CD4-positive, alpha-beta T cell (primary cell): ENCODE results near the gene ISCA2. TPM values are rescaled to one million over a fixed set of nuclear protein-coding genes. Genes with fewer than 3 reads are reported as not detected.

Source experiments
- ATAC-seq: fragments of 200-7000 bp; cut with Tn5 transposase; one replicate; pipeline ENCODE4 v1.10.0; 2022; ENCODE audit warnings: mild to moderate bottlenecking; ENCODE audit not compliant: poor library complexity
- CTCF ChIA-PET: fragments of 350-600 bp; sonication (Branson Sonifier 250); formaldehyde crosslinking; loops from one replicate; lab custom pipeline; 2021; ENCODE audit warnings: antibody characterized with exemption, inconsistent platforms; lab: Charles Lee
- POLR2A ChIA-PET: fragments of 350-600 bp; sonication (Branson Sonifier 250); formaldehyde crosslinking; loops from one replicate; lab custom pipeline; 2021; ENCODE audit warnings: antibody characterized with exemption, inconsistent platforms; lab: Charles Lee
- DNase-seq, 14 experiments: peaks; one replicate each; pipeline ENCODE4 v3.0.0-alpha.2; 2013 to 2020; ENCODE audit warnings: mixed read lengths in 2 of 14
- H3K27ac ChIP-seq, 2 donors: one replicate each; pipeline versions ENCODE4 v1.5.1 to v1.7.0; 2013; ENCODE audit warnings: low read length in 2 of 2, low read depth in 1 of 2, mild to moderate bottlenecking in 1 of 2
- H3K27me3 ChIP-seq, 2 experiments: 1 replicate in 1 of 2; 2 replicates in 1 of 2; pipeline versions ENCODE4 v1.6.1 to v1.7.0; 2013; ENCODE audit warnings: low read length in 2 of 2, control low read depth in 1 of 2, mild to moderate bottlenecking in 1 of 2, moderate library complexity in 1 of 2; ENCODE audit not compliant: insufficient read depth in 2 of 2, control insufficient read depth in 1 of 2
- H3K36me3 ChIP-seq: one replicate; pipeline ENCODE4 v1.6.1; 2013; ENCODE audit warnings: low read length, control low read depth; ENCODE audit not compliant: insufficient read depth
- H3K4me1 ChIP-seq: one replicate; pipeline ENCODE4 v1.6.1; 2013; ENCODE audit warnings: low read length, control low read depth; ENCODE audit not compliant: insufficient read depth
- H3K4me3 ChIP-seq: one replicate; pipeline ENCODE4 v1.5.1; 2013; ENCODE audit warnings: mild to moderate bottlenecking, low read length, moderate library complexity
- H3K9me3 ChIP-seq, 2 experiments: 1 replicate in 1 of 2; 2 replicates in 1 of 2; pipeline versions ENCODE4 v1.6.1 to v1.7.0; 2013; ENCODE audit warnings: low read length in 2 of 2, mild to moderate bottlenecking in 2 of 2, control low read depth in 1 of 2, moderate library complexity in 1 of 2; ENCODE audit not compliant: control insufficient read depth in 1 of 2, insufficient read depth in 1 of 2
- H3K27ac Mint-ChIP-seq: one replicate; pipeline ENCODE4 v1.8.0; 2020; ENCODE audit warnings: mixed read lengths
- H3K27me3 Mint-ChIP-seq: one replicate; pipeline ENCODE4 v1.8.0; 2021; ENCODE audit warnings: mixed read lengths
- H3K36me3 Mint-ChIP-seq: one replicate; pipeline ENCODE4 v1.8.0; 2021; ENCODE audit warnings: low read depth, mixed read lengths
- H3K4me1 Mint-ChIP-seq: one replicate; pipeline ENCODE4 v1.8.0; 2021; ENCODE audit warnings: low read depth, mixed read lengths
- H3K4me3 Mint-ChIP-seq: one replicate; pipeline ENCODE4 v1.8.0; 2020; ENCODE audit warnings: mild to moderate bottlenecking, mixed read lengths
- H3K9me3 Mint-ChIP-seq: one replicate; pipeline ENCODE4 v1.8.0; 2020; ENCODE audit warnings: mixed read lengths
- CTCF ChIP-seq: fragments of 200-600 bp; IDR thresholded peaks from one replicate; pipeline ENCODE4 v1.8.0; 2022; ENCODE audit warnings: antibody characterized with exemption, mild to moderate bottlenecking
- intact Hi-C, 2 experiments: fragments of 100-400 bp; cut with DNase I in 1 of 2; cut with micrococcal nuclease in 1 of 2; formaldehyde crosslinking; loops; one replicate each; pipeline versions ENCODE4 v1.15.1 to v1.9.0; 2023 to 2025; cut with DNase I, micrococcal nuclease
- total RNA-seq, 174 experiments: library from RNA in 2 of 174; stranded (reverse) in 2 of 174; gene quantifications; one replicate each; pipeline ENCODE4 v1.2.3 and lab custom pipeline; 2021 to 2026

Gene ISCA2
- total RNA-seq, 2 experiments from 2014 or later: 22.5 to 23.7 TPM

GRCh38 chr14:74469548-74470518 is 23.7 kb upstream of the ISCA2 start:
- DNase-seq: no peak
- intact Hi-C loops: no loop called here
- Mint-ChIP-seq H3K4me3 (no peak overlapping the region), H3K27ac (no peak overlapping the region), H3K9me3 (no peaks in the 10 kb centered on the region), H3K4me1 (no peaks in the 10 kb centered on the region), H3K27me3 (no peaks in the 10 kb centered on the region), H3K36me3 (peaks cover 14% of the 10 kb centered on the region)
- Histone ChIP-seq H3K27me3 (no peaks in the 10 kb centered on the region), H3K9me3 (no peaks in the 10 kb centered on the region), H3K4me3 (no peak overlapping the region), H3K4me1 (no peaks in the 10 kb centered on the region), H3K36me3 (peaks cover 3% of the 10 kb centered on the region), H3K27ac (no peak overlapping the region)
- no peak for ATAC-seq
- ChIA-PET POLR2A (no interaction called here), CTCF (no interaction called here)
- TF ChIP-seq CTCF: no peak

GRCh38 chr14:74472601-74473000 is 21.0 kb upstream of the ISCA2 start:
- Histone ChIP-seq H3K4me1 (no peaks in the 10 kb centered on the region), H3K36me3 (peaks cover 3% of the 10 kb centered on the region), H3K9me3 (no peaks in the 10 kb centered on the region), H3K27me3 (no peaks in the 10 kb centered on the region), H3K4me3 (no peak overlapping the region), H3K27ac (no peak overlapping the region)
- ChIA-PET CTCF (no interaction called here), POLR2A (no interaction called here)
- Mint-ChIP-seq H3K27ac (no peak overlapping the region), H3K4me1 (no peaks in the 10 kb centered on the region), H3K36me3 (peaks cover 18% of the 10 kb centered on the region), H3K4me3 (no peak overlapping the region), H3K9me3 (no peaks in the 10 kb centered on the region), H3K27me3 (no peaks in the 10 kb centered on the region)
- intact Hi-C loops: no loop called here
- ATAC-seq (no peak), DNase-seq (no peak)
- TF ChIP-seq CTCF: no peak

GRCh38 chr14:74474376-74474775 is 19.2 kb upstream of the ISCA2 start:
- H3K36me3 Mint-ChIP-seq: peaks cover 26% of the 10 kb centered on the region
- H3K4me1 Mint-ChIP-seq: no peaks in the 10 kb centered on the region
- Histone ChIP-seq H3K9me3 (no peaks in the 10 kb centered on the region), H3K4me3 (no peak overlapping the region), H3K4me1 (no peaks in the 10 kb centered on the region), H3K27me3 (no peaks in the 10 kb centered on the region), H3K36me3 (peaks cover 9% of the 10 kb centered on the region), H3K27ac (no peak overlapping the region)
- TF ChIP-seq CTCF: no peak
- no peak overlapping the region for H3K27ac Mint-ChIP-seq
- POLR2A ChIA-PET: no interaction called here
- H3K27me3 Mint-ChIP-seq: no peaks in the 10 kb centered on the region
- intact Hi-C loops: no loop called here
- no peak for ATAC-seq
- CTCF ChIA-PET: no interaction called here
- H3K9me3 Mint-ChIP-seq: no peaks in the 10 kb centered on the region
- H3K4me3 Mint-ChIP-seq: no peak overlapping the region
- no peak for DNase-seq
